SK-N-SH (cell line): ENCODE measurements around the gene LSR. TPM values are rescaled to one million over a fixed set of nuclear protein-coding genes. Genes with fewer than 3 reads are reported as not detected.

ENCODE experiments used
- CTCF ChIA-PET: fragments of 300-600, 350-600 bp; formaldehyde crosslinking; extraction: SDS; loops from one replicate; lab custom pipeline; 2021; lab: Yijun Ruan, JAX
- POLR2A ChIA-PET: fragments of 350-600 bp; sonication (Branson Sonifier 250); formaldehyde crosslinking; extraction: SDS; loops from one replicate; lab custom pipeline; 2020; ENCODE audit warnings: antibody characterized with exemption, inconsistent platforms; lab: Yijun Ruan, JAX
- DNase-seq: peaks from one replicate; pipeline ENCODE4 v3.0.0; 2012
- H2AFZ ChIP-seq: fragments of 200-600 bp; sonication (generic); 2 replicates; pipeline ENCODE4 v1.8.1; 2016; ENCODE audit warnings: antibody characterized with exemption, mild to moderate bottlenecking, low read depth
- H3F3A ChIP-seq: fragments of 200-600 bp; sonication (generic); replicated peaks from 2 replicates; pipeline ENCODE3; 2016; ENCODE audit warnings: antibody characterized with exemption, mild to moderate bottlenecking; ENCODE audit not compliant: insufficient read depth
- H3K27ac ChIP-seq, 2 experiments: fragments of 200-500 bp in 1 of 2; fragments of 200-600 bp in 1 of 2; sonication (Bioruptor generic) in 1 of 2; sonication (generic), shearing (Covaris generic) in 1 of 2; 2 replicates each; pipeline versions ENCODE4 v1.5.1 to v1.6.1; 2014 to 2016; ENCODE audit warnings: low read depth in 2 of 2, inconsistent platforms in 1 of 2, low read length in 1 of 2, mild to moderate bottlenecking in 1 of 2, mixed read lengths in 1 of 2
- H3K27me3 ChIP-seq: fragments of 200-600 bp; sonication (generic), shearing (Covaris generic); 2 replicates; pipeline ENCODE4 v1.6.1; 2016; ENCODE audit warnings: mixed run types; ENCODE audit not compliant: insufficient read depth
- H3K36me3 ChIP-seq, 2 experiments: fragments of 200-500 bp in 1 of 2; fragments of 200-600 bp in 1 of 2; sonication (Bioruptor generic) in 1 of 2; sonication (generic) in 1 of 2; replicated peaks in 1 of 2; 2 replicates each; pipeline versions ENCODE3 to v1.5.1; 2014 to 2016; ENCODE audit warnings: low read length in 1 of 2, mild to moderate bottlenecking in 1 of 2; ENCODE audit not compliant: insufficient read depth in 2 of 2, control insufficient read depth in 1 of 2
- H3K4me1 ChIP-seq, 2 experiments: fragments of 200-500 bp in 1 of 2; fragments of 200-600 bp in 1 of 2; sonication (Bioruptor generic) in 1 of 2; sonication (generic), shearing (Covaris generic) in 1 of 2; 2 replicates each; pipeline versions ENCODE4 v1.5.1 to v1.6.1; 2014 to 2016; ENCODE audit warnings: low read depth in 1 of 2, low read length in 1 of 2, mixed run types in 1 of 2; ENCODE audit not compliant: insufficient read depth in 2 of 2, control insufficient read depth in 1 of 2
- H3K4me2 ChIP-seq: fragments of 200-600 bp; sonication (generic), shearing (Covaris generic); 2 replicates; pipeline ENCODE4 v1.6.1; 2017; ENCODE audit warnings: mixed run types
- H3K4me3 ChIP-seq, 2 experiments: fragments of 200-500 bp in 1 of 2; fragments of 200-600 bp in 1 of 2; sonication (Bioruptor generic) in 1 of 2; sonication (generic), shearing (Covaris generic) in 1 of 2; 2 replicates each; pipeline versions ENCODE4 v1.5.1 to v1.8.1; 2014 to 2016; ENCODE audit warnings: low read depth in 2 of 2, inconsistent platforms in 1 of 2, low read length in 1 of 2, mild to moderate bottlenecking in 1 of 2, mixed read lengths in 1 of 2, moderate library complexity in 1 of 2
- H3K79me2 ChIP-seq: fragments of 200-600 bp; sonication (generic); 2 replicates; pipeline ENCODE4 v1.8.1; 2017; ENCODE audit warnings: mild to moderate bottlenecking; ENCODE audit not compliant: insufficient read depth
- H3K9ac ChIP-seq: fragments of 200-600 bp; sonication (generic); 2 replicates; pipeline ENCODE4 v1.6.1; 2017; ENCODE audit warnings: mixed run types
- H3K9me2 ChIP-seq: fragments of 200-600 bp; sonication (generic); 2 replicates; pipeline ENCODE4 v1.6.1; 2017; ENCODE audit warnings: mixed run types
- H3K9me3 ChIP-seq: fragments of 200-600 bp; sonication (generic); 2 replicates; pipeline ENCODE4 v1.6.1; 2017; ENCODE audit warnings: mixed run types, mild to moderate bottlenecking, moderate library complexity
- H4K20me1 ChIP-seq: fragments of 200-600 bp; sonication (generic); 2 replicates; pipeline ENCODE4 v1.6.1; 2017; ENCODE audit warnings: mild to moderate bottlenecking, mixed run types; ENCODE audit not compliant: insufficient read depth
- CTCF ChIP-seq: fragments of 200-600 bp; sonication (generic); IDR thresholded peaks from 2 replicates; pipeline ENCODE4 v1.6.1; 2017; ENCODE audit warnings: antibody characterized with exemption, mild to moderate bottlenecking, moderate library complexity
- ELF1 ChIP-seq: IDR thresholded peaks from 2 replicates; pipeline ENCODE4 v1.4.0; 2012
- EZH2phosphoT487 ChIP-seq: fragments of 200-600 bp; sonication (generic); IDR thresholded peaks from 2 replicates; pipeline ENCODE4 v1.6.1; 2017; ENCODE audit warnings: low read depth, mixed run types, mild to moderate bottlenecking, antibody characterized with exemption, moderate library complexity, borderline replicate concordance
- FOSL2 ChIP-seq: IDR thresholded peaks from 2 replicates; pipeline ENCODE4 v1.4.0; 2012; ENCODE audit warnings: low read depth, mild to moderate bottlenecking, moderate library complexity, borderline replicate concordance
- FOXM1 ChIP-seq: IDR thresholded peaks from 2 replicates; pipeline ENCODE4 v1.4.0; 2012; ENCODE audit warnings: low read depth, mild to moderate bottlenecking
- GATA2 ChIP-seq: sonication (generic); formaldehyde crosslinking; IDR thresholded peaks from 2 replicates; pipeline ENCODE4 v1.5.0; 2020; ENCODE audit warnings: mild to moderate bottlenecking, missing genetic modification reagents
- IRF3 ChIP-seq: fragments of 150-350 bp; IDR thresholded peaks from 2 replicates; pipeline ENCODE4 v1.6.1; 2016; ENCODE audit warnings: mild to moderate bottlenecking, low read depth, low read length
- JUND ChIP-seq: IDR thresholded peaks from 2 replicates; pipeline ENCODE4 v1.4.0; 2012
- MAX ChIP-seq: IDR thresholded peaks from 2 replicates; pipeline ENCODE4 v1.4.0; 2012; ENCODE audit warnings: low read depth
- MEF2A ChIP-seq: IDR thresholded peaks from 2 replicates; pipeline ENCODE4 v1.4.0; 2012; ENCODE audit warnings: low read depth, borderline replicate concordance
- PBX3 ChIP-seq: IDR thresholded peaks from 2 replicates; pipeline ENCODE4; 2012
- RFX5 ChIP-seq: IDR thresholded peaks from 2 replicates; pipeline ENCODE4 v1.6.1; 2012; ENCODE audit warnings: mild to moderate bottlenecking, improper control_type of control experiment, low read length
- SMC3 ChIP-seq: IDR thresholded peaks from 2 replicates; pipeline ENCODE4 v1.6.1; 2012; ENCODE audit warnings: low read depth, low read length, improper control_type of control experiment
- TAF1 ChIP-seq: IDR thresholded peaks from 2 replicates; pipeline ENCODE4 v1.6.1; 2012; ENCODE audit warnings: low read depth, mild to moderate bottlenecking, low read length, moderate library complexity, borderline replicate concordance
- TCF12 ChIP-seq: IDR thresholded peaks from 2 replicates; pipeline ENCODE4 v1.4.0; 2012
- ZBTB33 ChIP-seq: IDR thresholded peaks from 2 replicates; pipeline ENCODE4 v1.4.0; 2012; ENCODE audit warnings: low read depth, borderline replicate concordance
- WGBS: methylation state at CpG from one replicate; pipeline ENCODE4 v1.1.6; 2017; ENCODE audit warnings: low lambda C conversion rate; 5-methylcytosine and 5-hydroxymethylcytosine counted together
- polyA plus RNA-seq, 3 experiments: library from polyadenylated mRNA; depleted of rRNA; stranded (reverse); fragments of >200 nt; gene quantifications; 2 replicates each; pipeline ENCODE4 v1.2.3, GENCODE V29; 2012

The LSR gene
- polyA plus RNA-seq, 1 of the 3 experiments (the other 2 are of a cell fraction): 0.62 TPM

- Histone ChIP-seq H3K4me1 (no peaks in the 10 kb centered on the region), H2AFZ (no peak overlapping the region), H3K4me3 (no peak overlapping the region), H3K4me2 (no peak overlapping the region), H3K79me2 (no peaks in the 10 kb centered on the region), H3K9me2 (no peaks in the 10 kb centered on the region), H3K9ac (no peak overlapping the region), H3K9me3 (no peaks in the 10 kb centered on the region), H3F3A (no peaks in the 10 kb centered on the region), H3K27me3 (peaks cover 19% of the 10 kb centered on the region; the same call in 1 of the 2 replicates), H3K27ac (no peak overlapping the region), H4K20me1 (no peaks in the 10 kb centered on the region), H3K36me3 (no peaks in the 10 kb centered on the region)
- ChIA-PET CTCF (no interaction called here), POLR2A (no interaction called here)
- 74% methylated on average over 8 of the region's 8 CpGs for WGBS
- TF ChIP-seq FOXM1 (no peak), SMC3 (no peak), PBX3 (no peak), JUND (no peak), MAX (no peak), RFX5 (no peak), ELF1 (no peak), FOSL2 (no peak)
- DNase-seq: no peak
These were observed 40.7 kb upstream of the LSR start for GRCh38 chr19:35208121-35208520.

- ChIA-PET POLR2A (no interaction called here), CTCF (no interaction called here)
- no peaks in the 10 kb centered on the region for H3K9me2 ChIP-seq
- no peak overlapping the region for H3K9ac ChIP-seq
- no peaks in the 10 kb centered on the region for H3K9me3 ChIP-seq
- no peaks in the 10 kb centered on the region for H3K36me3 ChIP-seq
- DNase-seq: no peak
- TF ChIP-seq MEF2A (no peak), JUND (no peak), ZBTB33 (no peak), TAF1 (no peak), EZH2phosphoT487 (no peak), GATA2 (no peak), CTCF (no peak), IRF3 (no peak), PBX3 (no peak), RFX5 (no peak), TCF12 (no peak), MAX (no peak)
- H3K27me3 ChIP-seq: peaks cover 19% of the 10 kb centered on the region; the same call in 1 of the 2 replicates
- no peaks in the 10 kb centered on the region for H3K79me2 ChIP-seq
- H3F3A ChIP-seq: no peaks in the 10 kb centered on the region
- no peaks in the 10 kb centered on the region for H4K20me1 ChIP-seq
- peaks cover 8 to 9% of the 10 kb centered on the region in 2 experiments; a peak in 2 of 4 replicates for H3K4me1 ChIP-seq
- no peak overlapping the region for H2AFZ ChIP-seq
- H3K27ac ChIP-seq: no peak overlapping the region
- H3K4me3 ChIP-seq: no peak overlapping the region
- no peak overlapping the region for H3K4me2 ChIP-seq
- WGBS: 57% methylated on average over 4 of the region's 4 CpGs
These were observed 39.2 kb upstream of the LSR start for GRCh38 chr19:35209646-35210045.
